HG03457 (cell line): ENCODE measurements around the gene HTRA2.
"Not testable (repeated sequence)": the region's sequence is repeated elsewhere in the genome, so short reads cannot be mapped to it uniquely, and the experiment has no call there.

Experiments used
- ATAC-seq: cut with Tn5 transposase; IDR thresholded peaks from one replicate; pipeline ENCODE4 v1.9.1; 2021; ENCODE audit warnings: moderate number of reproducible peaks; ENCODE audit not compliant: unreplicated experiment

HTRA2 gene

DNA sequence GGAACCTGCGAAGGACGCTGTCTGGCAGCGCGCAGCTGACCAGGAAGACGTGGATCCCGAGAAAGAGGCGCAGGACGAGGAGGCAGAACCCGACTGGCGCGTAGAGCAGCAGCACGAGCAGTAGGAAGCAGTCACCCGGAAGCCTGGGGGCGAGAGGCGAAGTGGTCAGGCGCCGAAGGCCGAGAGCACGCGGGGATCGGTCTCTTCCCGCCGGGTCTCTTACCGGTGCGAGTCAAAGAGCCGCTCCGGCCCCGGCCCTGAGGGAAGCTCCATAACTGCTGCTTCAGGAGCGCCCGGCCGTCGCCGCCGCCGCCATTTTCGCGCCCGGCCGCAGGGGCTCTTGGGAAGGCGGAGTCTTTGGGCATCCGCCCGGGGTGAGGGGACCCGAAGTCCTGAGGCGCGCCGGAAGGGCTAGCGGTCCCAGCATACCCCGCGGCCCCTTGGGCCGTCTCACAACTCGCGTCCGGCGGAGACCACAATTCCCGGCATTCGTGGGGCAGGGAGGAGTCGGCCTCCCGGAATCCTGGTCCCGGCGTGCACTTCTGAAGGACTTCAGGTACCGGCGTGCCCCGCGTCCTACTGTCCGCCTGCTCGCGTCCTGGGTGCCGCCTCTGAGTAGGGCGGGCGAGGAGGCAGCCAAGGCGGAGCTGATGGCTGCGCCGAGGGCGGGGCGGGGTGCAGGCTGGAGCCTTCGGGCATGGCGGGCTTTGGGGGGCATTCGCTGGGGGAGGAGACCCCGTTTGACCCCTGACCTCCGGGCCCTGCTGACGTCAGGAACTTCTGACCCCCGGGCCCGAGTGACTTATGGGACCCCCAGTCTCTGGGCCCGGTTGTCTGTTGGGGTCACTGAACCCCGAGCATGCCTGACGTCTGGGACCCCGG is at the start of gene HTRA2, which contains the start of gene AUP1:
Gene HTRA2, plus strand, starts transcription at position 577 of the 882 bp plus-strand sequence. Its CDS starts 74 bp downstream, at position 651.
Gene AUP1, minus strand, starts transcription at position 350 of the 882 bp plus-strand sequence. Its CDS starts 77 bp downstream, at position 273.
- ATAC-seq, result peak; percentile 76

GRCh38 chr2:74481431-74481830 is 48.3 kb upstream of the HTRA2 start:
- no peak for ATAC-seq

GRCh38 chr2:74481961-74482800 is 47.6 kb upstream of the HTRA2 start:
- ATAC-seq, result peak; percentile 38

DNA sequence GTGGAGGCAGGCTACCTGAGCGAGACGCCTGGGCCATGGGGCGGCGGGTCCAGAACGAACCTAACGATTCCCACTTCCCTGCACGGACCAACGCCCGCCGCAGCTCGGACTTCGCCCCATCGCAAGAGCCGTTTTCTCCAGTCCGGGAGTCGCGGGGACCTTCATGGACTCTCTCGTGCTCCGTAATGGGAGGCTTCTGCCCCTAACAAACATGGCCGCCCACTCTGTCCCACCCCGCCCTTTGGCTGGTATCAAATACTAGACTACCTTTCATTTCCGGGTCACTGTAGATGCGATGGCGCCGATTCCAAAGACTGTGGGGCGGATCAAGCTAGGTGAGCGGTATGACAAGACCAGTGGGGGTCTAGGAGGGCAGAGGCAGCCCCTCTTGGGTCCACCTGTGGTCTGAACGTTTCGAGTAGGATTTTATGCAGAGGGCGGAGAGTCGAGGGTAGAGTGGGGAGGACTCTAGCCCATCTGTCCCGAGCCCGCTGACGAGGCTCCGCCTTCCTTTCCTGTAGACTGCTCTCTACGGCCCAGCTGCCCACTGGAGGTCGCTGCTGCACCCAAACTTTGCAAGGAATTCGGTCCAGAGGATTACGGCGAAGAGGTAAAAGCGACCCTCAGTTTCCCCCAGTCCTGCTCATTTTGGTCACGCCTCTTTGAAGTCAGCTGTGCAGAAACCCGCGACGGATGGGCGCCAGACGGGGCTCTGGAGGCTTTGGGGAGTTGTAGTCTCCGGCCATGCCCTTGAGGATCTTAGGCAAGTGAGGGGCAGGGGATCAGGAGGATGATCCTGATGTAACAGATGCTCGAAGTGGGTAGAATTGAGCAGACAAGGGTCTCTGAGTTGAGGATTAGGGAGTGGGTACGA is 46.7 kb upstream of the HTRA2 start, which contains the start of the genes CCDC142 and TTC31:
Gene CCDC142, minus strand, starts transcription at position 198 of the 874 bp plus-strand sequence. Its CDS starts 161 bp downstream, at position 37.
Gene TTC31, plus strand, starts transcription at position 281 of the 874 bp plus-strand sequence. Its CDS starts 15 bp downstream, at position 296.
- peak; percentile 61 for ATAC-seq

DNA sequence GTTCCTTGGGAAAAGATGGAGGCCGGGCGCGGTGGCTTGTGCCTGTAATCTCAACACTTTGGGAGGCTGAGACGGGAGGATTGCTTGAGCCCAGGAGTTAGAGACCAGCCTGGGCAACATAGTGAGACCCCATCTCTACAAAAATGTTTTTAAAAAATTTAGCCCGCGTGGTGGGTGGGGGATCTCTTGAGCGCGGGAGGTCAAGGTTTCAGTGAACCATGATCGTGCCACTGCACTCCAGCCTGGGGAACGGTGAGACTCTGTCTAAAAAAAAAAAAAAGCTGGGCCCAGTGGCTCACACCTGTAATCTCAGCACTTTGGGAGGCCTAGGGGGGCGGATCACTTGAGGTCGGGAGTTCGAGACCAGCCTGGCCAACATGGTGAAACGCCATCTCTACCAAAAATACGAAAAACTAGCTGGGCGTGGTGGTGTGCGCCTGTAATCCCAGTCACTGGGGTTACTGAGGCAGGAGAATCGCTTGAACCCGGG is 46.0 kb upstream of the HTRA2 start:
- not testable (repeated sequence) for ATAC-seq

- ATAC-seq, result no peak
Observed at GRCh38 chr2:74486141-74486540, 43.6 kb upstream of the HTRA2 start.

DNA sequence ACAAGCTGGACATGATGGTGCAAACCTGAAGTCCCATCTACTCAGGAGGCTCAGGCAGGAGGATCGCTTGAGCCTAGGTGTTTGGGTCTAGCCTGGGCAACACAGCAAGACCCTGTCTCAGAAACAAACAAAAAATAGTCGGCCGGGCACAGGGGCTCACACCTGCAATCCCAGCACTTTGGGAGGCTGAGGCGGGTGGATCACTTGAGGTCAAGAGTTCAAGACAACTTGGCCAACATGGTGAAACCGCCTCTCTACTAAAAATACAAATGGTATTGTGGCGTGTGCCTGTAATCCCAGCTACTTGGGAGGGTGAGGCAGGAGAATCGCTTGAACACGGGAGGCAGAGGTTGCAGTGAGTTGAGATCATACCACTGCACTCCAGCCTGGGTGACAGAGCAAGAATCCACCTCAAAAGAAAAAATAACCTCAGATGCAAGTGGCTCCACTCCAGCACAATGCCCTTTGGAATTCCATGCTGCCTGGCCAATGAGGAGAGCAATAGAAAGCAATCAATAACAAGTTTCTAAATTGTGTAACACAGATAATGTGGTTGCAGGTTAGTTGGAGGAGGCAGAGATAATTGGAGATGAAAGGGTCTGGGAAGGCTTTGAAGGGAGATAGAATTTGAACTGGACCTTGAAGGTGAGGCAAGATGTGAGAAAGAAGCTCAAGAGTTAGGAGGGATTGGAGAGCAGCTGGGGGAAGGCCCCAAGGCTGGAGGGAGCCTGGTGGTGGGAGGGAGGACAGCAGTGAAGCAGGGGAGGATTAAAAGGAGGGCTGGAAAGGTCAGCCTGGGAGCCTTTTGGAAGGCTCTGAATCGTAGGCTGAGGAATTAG is 40.9 kb upstream of the HTRA2 start:
- ATAC-seq, result no peak

DNA sequence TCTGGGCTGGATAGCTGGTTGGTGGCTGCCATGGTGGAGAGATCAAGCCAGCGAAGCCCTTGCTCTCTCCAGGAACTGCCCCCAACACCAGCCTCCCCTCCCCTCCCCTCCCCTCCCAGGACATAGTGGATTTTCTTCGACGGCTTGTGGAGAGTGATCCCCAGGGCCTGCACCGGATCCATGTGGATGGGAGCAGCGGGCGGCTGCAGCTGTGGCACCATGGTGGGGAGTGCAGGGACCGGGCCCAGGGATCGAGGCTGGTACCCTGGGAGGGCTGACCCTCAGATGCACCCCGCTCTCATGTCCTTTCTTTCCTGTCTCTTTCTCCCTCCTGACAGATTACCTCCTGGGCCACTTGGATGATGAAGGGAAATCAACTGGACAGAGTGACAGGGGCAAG is 39.8 kb upstream of the HTRA2 start:
- ATAC-seq, result no peak

DNA sequence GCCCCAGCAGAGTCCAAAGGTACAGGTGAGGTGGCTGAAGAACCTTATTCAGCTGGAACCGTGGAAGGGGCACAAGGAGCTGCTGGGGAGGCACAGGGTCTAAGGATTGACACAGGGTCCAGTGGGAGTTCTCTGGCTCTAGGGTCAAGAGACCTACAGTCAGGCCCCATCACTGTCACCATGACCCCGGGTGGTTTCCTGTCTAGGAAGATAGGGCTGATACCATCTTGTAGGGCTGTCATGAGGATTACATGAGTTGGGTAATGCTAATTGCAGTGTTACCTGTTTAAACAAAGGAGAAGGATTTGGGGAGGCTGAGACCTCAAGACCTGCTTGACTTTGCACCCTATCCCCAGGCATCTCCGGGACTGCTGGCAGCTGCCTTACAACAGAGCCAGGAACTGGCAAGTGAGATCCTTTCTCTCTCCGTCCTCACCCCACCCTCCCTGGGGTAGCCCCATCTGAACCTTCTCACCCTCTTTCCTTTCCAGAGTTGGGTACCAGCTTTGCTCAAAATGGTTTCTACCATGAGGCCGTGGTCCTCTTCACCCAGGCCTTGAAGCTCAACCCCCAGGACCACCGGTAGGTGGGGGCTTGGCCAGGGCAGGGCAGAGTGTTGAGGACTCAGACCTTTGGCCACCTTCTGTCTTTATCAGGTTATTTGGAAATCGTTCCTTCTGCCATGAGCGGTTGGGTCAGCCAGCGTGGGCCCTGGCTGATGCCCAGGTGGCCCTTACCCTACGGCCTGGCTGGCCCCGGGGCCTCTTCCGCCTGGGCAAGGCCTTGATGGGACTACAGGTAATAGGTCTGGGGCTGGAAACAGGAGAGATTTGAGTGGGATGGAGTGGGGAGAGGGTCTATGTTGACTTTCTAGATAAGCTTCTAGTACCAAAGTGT is 37.8 kb upstream of the HTRA2 start:
- ATAC-seq, result no peak

GRCh38 chr2:74493546-74493945 is 36.2 kb upstream of the HTRA2 start:
- no peak for ATAC-seq

GRCh38 chr2:74495440-74495839 is 34.3 kb upstream of the HTRA2 start:
- ATAC-seq, result no peak

- ATAC-seq, result no peak
Observed at GRCh38 chr2:74496997-74497776, 32.5 kb upstream of the HTRA2 start.

GRCh38 chr2:74497777-74498499 is 31.8 kb upstream of the HTRA2 start:
- ATAC-seq, result no peak

DNA sequence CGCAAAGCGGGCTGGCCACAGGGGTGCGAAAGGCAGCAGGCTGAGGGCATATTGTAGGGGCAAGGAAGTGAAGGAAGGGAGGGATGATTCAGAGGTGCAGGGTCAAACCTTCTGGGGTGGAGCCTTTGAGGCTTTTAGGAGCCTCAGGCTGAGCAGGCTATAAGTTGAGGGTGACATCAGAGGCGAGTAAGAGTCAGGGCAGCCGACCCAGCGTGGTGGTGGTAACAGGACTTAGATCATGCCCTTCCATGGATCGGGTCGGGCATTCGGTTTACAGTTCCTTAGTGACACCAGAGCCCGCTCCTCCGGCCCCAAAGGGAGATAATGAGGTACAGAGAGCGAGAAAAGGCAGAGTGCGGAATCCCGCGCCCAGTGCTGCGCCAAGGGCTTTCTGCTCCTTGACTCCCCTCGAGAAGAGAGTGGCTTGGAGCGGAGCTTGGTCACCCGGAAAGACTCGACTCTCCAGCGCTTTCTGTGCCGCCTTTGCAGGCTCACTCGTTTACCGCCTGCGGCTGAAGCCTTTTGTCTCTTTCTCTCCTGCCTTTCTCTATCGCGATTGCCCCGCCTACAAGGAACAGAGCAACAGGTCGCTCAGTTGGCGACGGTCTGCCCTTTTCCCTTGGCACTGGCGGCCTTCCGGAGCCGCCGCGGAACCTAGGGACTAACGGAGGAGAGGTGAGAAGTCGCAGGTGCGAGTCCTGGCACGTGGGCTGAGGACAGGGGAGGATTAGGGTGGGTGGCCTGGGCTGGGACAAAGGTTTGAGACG is 31.1 kb upstream of the HTRA2 start:
- no peak for ATAC-seq

DNA sequence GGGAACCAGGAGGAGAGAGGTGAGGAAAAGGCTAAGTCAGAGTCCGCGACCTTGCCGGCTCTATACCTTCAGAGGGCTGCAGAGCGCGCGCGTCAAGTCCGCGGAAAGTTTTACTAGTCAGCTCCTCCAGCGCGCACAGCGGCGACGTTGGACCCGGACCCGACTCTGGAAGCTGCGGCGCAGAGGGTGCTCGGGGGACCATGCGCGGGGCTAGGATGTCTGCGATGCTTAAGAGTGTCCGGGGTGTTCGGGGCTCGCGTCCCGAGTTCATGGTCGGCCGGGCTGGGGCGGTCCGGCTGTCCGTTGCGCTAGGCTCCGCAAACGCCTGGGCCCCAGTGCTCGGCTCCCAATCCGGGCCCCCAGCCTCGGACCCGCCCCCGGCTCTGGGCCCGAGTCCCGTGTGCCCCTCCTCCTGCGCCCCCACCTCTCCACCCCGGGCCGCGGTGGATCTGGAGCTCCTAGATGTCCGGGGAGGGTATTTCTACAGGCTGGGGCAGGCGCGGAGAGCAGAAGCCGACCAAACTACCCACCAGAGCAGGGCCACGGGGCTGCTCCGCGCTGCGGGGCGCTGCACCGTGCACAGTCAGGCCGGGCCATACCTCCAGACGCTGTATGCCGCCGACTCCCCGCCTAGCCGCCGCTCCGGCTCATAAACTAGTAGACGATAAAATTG is 30.3 kb upstream of the HTRA2 start, which contains the start of gene LBX2:
Gene LBX2, minus strand, starts transcription at position 337 of the 673 bp plus-strand sequence. Its CDS starts 66 bp downstream, at position 271.
- no peak for ATAC-seq
